Small intestine (tissue), 7 donors: ENCODE data around the gene DSE. TPM values are rescaled to one million over a fixed set of nuclear protein-coding genes. Genes with fewer than 3 reads are reported as not detected.
"Not testable (repeated sequence)": the region's sequence is repeated elsewhere in the genome, so short reads cannot be mapped to it uniquely, and the experiment has no call there.

ENCODE experiments used
- DNase-seq, 2 donors: peaks; one replicate each; pipeline versions ENCODE4 v3.0.0 to v3.0.0-alpha.2; 2013
- FAIRE-seq: peaks from 2 replicates; lab custom pipeline; 2012; peaks lifted over from hg19 to GRCh38; lab: Jason Lieb, UNC
- H3K27ac ChIP-seq, 3 donors: one replicate each; pipeline ENCODE4 v1.5.1; 2013; ENCODE audit warnings: low read length in 2 of 3, mild to moderate bottlenecking in 2 of 3, control low read depth in 1 of 3, inconsistent platforms in 1 of 3, low read depth in 1 of 3, moderate library complexity in 1 of 3
- H3K27me3 ChIP-seq, 3 donors: one replicate each; pipeline ENCODE4 v1.6.1; 2013; ENCODE audit warnings: low read length in 3 of 3, inconsistent platforms in 1 of 3; ENCODE audit not compliant: control insufficient read depth in 3 of 3, insufficient read depth in 3 of 3
- H3K36me3 ChIP-seq, 3 donors: one replicate each; pipeline ENCODE4 v1.6.1; 2013; ENCODE audit warnings: low read length in 3 of 3, inconsistent platforms in 1 of 3, low read depth in 1 of 3, mild to moderate bottlenecking in 1 of 3, moderate library complexity in 1 of 3; ENCODE audit not compliant: control insufficient read depth in 3 of 3, insufficient read depth in 2 of 3
- H3K4me1 ChIP-seq, 3 donors: one replicate each; pipeline ENCODE4 v1.6.1; 2013; ENCODE audit warnings: low read length in 2 of 3, inconsistent platforms in 1 of 3, low read depth in 1 of 3, mild to moderate bottlenecking in 1 of 3, moderate library complexity in 1 of 3; ENCODE audit not compliant: control insufficient read depth in 3 of 3, insufficient read depth in 2 of 3
- H3K4me3 ChIP-seq, 3 donors: one replicate each; pipeline ENCODE4 v1.5.1; 2013; ENCODE audit warnings: low read length in 3 of 3, control low read depth in 1 of 3, inconsistent platforms in 1 of 3, low read depth in 1 of 3, mild to moderate bottlenecking in 1 of 3, moderate library complexity in 1 of 3
- H3K9me3 ChIP-seq, 2 donors: one replicate each; pipeline ENCODE4 v1.6.1; 2013; ENCODE audit warnings: low read depth in 1 of 2, low read length in 1 of 2; ENCODE audit not compliant: control insufficient read depth in 2 of 2, insufficient read depth in 1 of 2
- WGBS, 3 donors: extraction: QIAGEN DNeasy Blood & Tissue Kit; methylation state at CpG; one replicate each; pipeline ENCODE4 v1.1.7; 2013; 5-methylcytosine and 5-hydroxymethylcytosine counted together
- polyA plus RNA-seq, 4 donors: library from polyadenylated mRNA; stranded (reverse) in 3 of 4; unstranded in 1 of 4; fragments of 200-250 nt in 3 of 4; fragments of 120-200 nt in 1 of 4; gene quantifications; one replicate each; pipeline versions ENCODE4 v1.2.1 to v1.2.3, GENCODE V29; 2013
- donor health status: healthy with polysubstance abuse.
- donor health status: control.
- donor health status: control.
- donor health status: Bipolar disorder and iron deficiency.
- donor health status: healthy.

Gene DSE
- polyA plus RNA-seq, 4 donors = 0.45 to 10.4 (median 4.8) TPM

- Histone ChIP-seq H3K4me1 (no peaks in the 10 kb centered on the region), H3K4me3 (no peak overlapping the region), H3K27me3 (no peaks in the 10 kb centered on the region), H3K9me3 (no peaks in the 10 kb centered on the region), H3K36me3 (no peaks in the 10 kb centered on the region), H3K27ac (peak overlapping the region in 1 of 3 donors; percentile 44)
- FAIRE-seq (no peak), DNase-seq (no peak)
- WGBS, 3 donors = 59 to 95% (median 90%) methylated on average over 1 of the region's 1 CpG
Measured at GRCh38 chr6:116328528-116328903, 42.2 kb upstream of the DSE start.

GRCh38 chr6:116329156-116329555, 41.6 kb upstream of the DSE start:
- Histone ChIP-seq H3K4me3 (no peak overlapping the region), H3K27me3 (no peaks in the 10 kb centered on the region), H3K9me3 (no peaks in the 10 kb centered on the region), H3K36me3 (no peaks in the 10 kb centered on the region), H3K4me1 (no peaks in the 10 kb centered on the region), H3K27ac (no peak overlapping the region)
- DNase-seq (no peak), FAIRE-seq (no peak)

- Histone ChIP-seq H3K27me3 (no peaks in the 10 kb centered on the region), H3K36me3 (no peaks in the 10 kb centered on the region), H3K4me3 (no peak overlapping the region), H3K4me1 (no peaks in the 10 kb centered on the region), H3K9me3 (no peaks in the 10 kb centered on the region), H3K27ac (no peak overlapping the region)
- WGBS, 3 donors = 94 to 98% (median 94%) methylated on average over 1 of the region's 1 CpG
- no peak for DNase-seq
- peak; percentile 89 for FAIRE-seq
Measured at GRCh38 chr6:116330511-116330910, 40.2 kb upstream of the DSE start.

GRCh38 chr6:116332096-116332495, 38.7 kb upstream of the DSE start:
- Histone ChIP-seq H3K27ac (no peak overlapping the region), H3K36me3 (no peaks in the 10 kb centered on the region), H3K4me3 (no peak overlapping the region), H3K27me3 (no peaks in the 10 kb centered on the region), H3K4me1 (no peaks in the 10 kb centered on the region), H3K9me3 (no peaks in the 10 kb centered on the region)
- FAIRE-seq = peak; percentile 74
- DNase-seq = no peak

- H3K4me3 ChIP-seq, H3K27me3 ChIP-seq, H3K27ac ChIP-seq, H3K36me3 ChIP-seq, FAIRE-seq, H3K9me3 ChIP-seq, DNase-seq, H3K4me1 ChIP-seq: not testable (repeated sequence)
Measured at GRCh38 chr6:116334638-116335409, 35.9 kb upstream of the DSE start.

GRCh38 chr6:116335612-116336215, 35.0 kb upstream of the DSE start:
- Histone ChIP-seq H3K27ac (no peak overlapping the region), H3K36me3 (no peaks in the 10 kb centered on the region), H3K27me3 (no peaks in the 10 kb centered on the region), H3K4me3 (no peak overlapping the region), H3K9me3 (no peaks in the 10 kb centered on the region), H3K4me1 (no peaks in the 10 kb centered on the region)
- 91 to 98% (median 94%) methylated on average over 1 of the region's 1 CpG for WGBS, 3 donors
- DNase-seq (no peak), FAIRE-seq (no peak)

- FAIRE-seq (no peak), DNase-seq (no peak)
- no peaks in the 10 kb centered on the region for H3K27me3 ChIP-seq
- no peaks in the 10 kb centered on the region for H3K4me1 ChIP-seq
- H3K27ac ChIP-seq = no peak overlapping the region
- H3K36me3 ChIP-seq = no peaks in the 10 kb centered on the region
- H3K4me3 ChIP-seq = no peak overlapping the region
- WGBS, 3 donors = 80 to 90% (median 88%) methylated on average over 2 of the region's 2 CpGs
- peaks cover 0 to 12% of the 10 kb centered on the region in 2 donors for H3K9me3 ChIP-seq
Measured at GRCh38 chr6:116338943-116339342, 31.8 kb upstream of the DSE start.

- 93 to 96% (median 93%) methylated on average over 5 of the region's 5 CpGs for WGBS, 3 donors
- not testable (repeated sequence) for DNase-seq, FAIRE-seq
Measured at GRCh38 chr6:116340625-116341024, 30.1 kb upstream of the DSE start.

More at GRCh38 chr6:116340625-116341024, 30.1 kb upstream of the DSE start:
- H3K27me3 ChIP-seq, H3K4me1 ChIP-seq, H3K36me3 ChIP-seq, H3K27ac ChIP-seq, H3K4me3 ChIP-seq: not testable (repeated sequence)
- H3K9me3 ChIP-seq = peaks cover 0 to 12% of the 10 kb centered on the region in 2 donors
